Limb (tissue), 2 donors: Measurements from ENCODE around the gene CYP24A1.
A peak's percentile ranks its signal among the peaks of the same experiment; 100 is the strongest.

ENCODE experiments used
- DNase-seq, 2 donors: peaks; one replicate each; pipeline ENCODE4 v3.0.0-alpha.2; 2016; ENCODE audit errors: extremely low spot score in 2 of 2

Gene CYP24A1

GRCh38 chr20:54203281-54203680 is 29.5 kb upstream of the CYP24A1 start:
- DNase-seq = no peak

DNA sequence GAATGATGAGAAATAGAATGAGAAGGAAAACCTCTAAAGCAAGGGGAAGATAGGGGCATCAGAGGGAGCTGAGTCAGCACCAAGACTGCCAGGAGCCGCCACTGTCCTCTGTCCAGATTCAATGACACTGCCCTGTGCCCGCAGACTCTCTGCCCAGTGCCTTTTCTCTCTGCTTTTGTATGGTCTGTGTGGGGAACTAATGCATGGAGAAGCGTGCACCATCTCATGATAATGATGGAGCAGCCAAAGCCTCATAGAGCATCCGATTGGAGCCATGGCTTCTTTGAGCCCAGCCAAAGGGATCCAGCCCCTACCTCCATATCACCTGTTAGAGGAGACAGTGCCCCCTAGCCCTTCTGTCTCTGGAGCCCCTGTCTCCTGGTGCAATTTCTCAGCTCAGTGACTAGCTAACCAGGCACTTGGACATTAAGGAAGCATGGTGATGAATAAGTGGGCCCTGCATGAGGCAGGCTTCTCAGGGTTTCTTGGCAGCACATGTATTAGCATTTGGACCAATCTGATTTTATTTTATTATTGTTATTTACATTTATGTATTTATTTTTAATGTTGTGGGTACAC is 27.6 kb upstream of the CYP24A1 start:
- DNase-seq = no peak

- no peak for DNase-seq
These were observed 26.9 kb upstream of the CYP24A1 start for GRCh38 chr20:54200487-54201267.

- peak; percentile 63 to 85 for DNase-seq
These were observed 26.0 kb upstream of the CYP24A1 start for GRCh38 chr20:54199721-54200176.

DNA sequence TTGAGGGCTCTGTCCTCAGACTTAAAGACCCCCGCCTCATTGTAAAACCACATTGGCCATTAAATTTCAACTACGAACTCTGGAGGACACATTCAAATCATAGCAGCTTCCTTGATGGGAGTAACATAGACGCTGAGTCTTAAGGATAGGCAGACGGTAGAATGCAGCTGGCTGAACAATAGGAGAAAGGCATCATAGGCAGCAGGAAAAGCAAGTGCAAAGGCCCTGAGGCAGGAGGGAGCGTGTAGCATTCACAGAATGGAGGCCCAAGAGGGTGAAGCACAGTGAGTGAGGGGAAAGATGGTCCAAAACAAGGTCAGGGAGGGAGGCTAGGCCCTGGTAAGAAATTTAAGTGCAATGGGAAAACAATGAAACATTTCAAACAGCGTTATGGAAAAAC is 25.5 kb upstream of the CYP24A1 start:
- no peak for DNase-seq

DNA sequence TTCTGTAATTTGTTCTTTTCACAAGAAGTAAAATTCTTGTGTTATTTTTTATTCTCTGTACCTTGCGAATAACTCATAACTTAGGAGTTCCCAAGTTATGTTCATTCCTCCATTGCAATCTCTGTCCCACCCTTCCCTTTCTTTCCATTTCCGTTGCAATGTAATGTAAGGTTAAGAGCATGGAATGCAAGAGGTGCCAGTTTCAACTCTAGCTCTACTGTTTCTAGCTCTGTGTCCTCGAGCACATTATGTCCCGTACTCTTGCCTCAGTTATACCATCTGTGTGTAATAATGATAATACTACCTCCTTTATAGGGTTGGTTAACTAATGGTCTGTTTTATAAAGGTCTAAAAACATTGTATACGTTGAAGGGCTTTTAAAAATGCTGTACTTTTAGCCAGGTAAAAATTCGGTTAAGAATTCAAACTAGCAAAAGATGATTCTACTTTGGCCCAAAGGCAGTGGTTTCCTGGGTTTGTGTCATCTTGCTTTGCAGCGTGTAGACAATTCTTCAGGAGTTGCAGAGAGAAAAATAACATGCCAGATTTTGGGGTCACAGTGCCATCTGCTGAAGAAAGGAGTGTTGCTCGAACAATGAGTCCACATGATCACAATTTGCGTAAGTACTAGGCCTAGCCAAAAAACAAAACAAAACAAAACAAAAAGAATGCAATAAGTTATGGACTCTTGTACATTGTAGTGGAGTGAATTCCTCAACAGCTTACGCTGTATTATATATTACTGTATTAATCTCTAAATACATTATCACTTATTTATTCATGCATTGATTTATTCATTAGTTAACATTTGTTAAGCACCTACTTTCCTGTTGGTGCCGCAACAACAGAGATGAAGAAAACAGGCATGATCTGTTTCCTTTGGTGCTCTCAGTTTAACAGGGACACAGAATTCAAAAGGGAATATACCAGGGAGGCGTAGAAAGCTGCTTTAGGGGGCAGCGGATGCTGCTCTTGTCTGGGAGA is 24.1 kb upstream of the CYP24A1 start:
- DNase-seq = no peak

GRCh38 chr20:54195483-54196472 is 22.0 kb upstream of the CYP24A1 start:
- no peak for DNase-seq

GRCh38 chr20:54194724-54195438 is 21.1 kb upstream of the CYP24A1 start:
- peak in 1 of 2 donors; percentile 32 for DNase-seq

DNA sequence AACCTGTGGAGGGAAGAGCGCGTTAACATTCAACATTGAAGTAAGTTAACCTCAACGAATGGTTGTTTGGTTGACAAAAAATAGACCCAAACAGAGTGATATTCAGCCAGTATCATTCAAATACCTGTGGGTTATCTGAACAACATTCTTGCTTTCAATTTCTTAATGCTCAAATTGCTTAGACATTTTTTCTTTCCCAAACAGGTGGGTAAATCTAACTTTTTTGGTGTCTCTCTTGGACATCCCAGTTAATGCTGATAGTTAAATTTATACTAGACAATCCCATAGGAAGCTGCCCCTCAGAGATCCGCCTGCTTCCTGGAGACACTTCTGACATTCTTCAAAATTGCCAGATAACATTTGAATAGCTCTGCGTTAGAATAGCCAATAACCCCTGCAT is 20.0 kb upstream of the CYP24A1 start:
- no peak for DNase-seq

- peak in 1 of 2 donors; percentile 60 for DNase-seq
These were observed 16.4 kb upstream of the CYP24A1 start for GRCh38 chr20:54190217-54190616.

GRCh38 chr20:54189630-54190029 is 15.8 kb upstream of the CYP24A1 start:
- DNase-seq = no peak

DNA sequence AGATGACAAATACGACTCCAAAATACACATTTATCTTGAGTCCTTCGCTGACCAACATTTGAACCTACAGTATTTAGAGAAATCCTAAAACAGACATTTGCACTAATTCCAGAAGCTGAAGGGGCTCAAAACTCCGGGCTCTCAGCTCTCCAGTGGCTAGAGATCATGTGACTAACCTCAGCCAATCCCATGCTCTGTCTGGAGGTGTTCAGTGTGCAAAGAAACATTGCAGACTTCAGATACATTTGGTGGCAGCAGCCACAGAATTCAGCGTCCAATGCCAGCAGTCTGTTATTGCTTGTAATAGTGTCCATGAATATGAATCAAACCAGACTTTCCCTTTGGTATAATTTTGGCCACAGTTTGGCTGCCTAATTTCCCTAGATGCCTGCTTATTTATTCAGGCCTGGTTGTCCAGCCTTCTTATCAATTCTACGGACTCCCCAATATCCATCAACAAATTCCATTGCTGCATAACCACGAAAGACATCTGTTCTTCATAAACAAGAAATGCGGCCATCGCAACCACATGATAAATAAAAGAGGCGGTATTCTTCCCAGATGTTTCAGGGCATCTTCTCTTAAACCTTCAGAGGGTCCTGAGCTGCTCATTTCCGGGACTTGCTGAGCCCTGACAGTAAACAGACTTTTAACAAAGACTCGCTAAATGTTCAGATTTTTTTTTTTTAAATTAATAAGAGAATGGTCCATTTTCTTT is 14.5 kb upstream of the CYP24A1 start:
- peak in 1 of 2 donors; percentile 40 for DNase-seq

- DNase-seq = no peak
These were observed 11.3 kb upstream of the CYP24A1 start for GRCh38 chr20:54184904-54185626.

DNA sequence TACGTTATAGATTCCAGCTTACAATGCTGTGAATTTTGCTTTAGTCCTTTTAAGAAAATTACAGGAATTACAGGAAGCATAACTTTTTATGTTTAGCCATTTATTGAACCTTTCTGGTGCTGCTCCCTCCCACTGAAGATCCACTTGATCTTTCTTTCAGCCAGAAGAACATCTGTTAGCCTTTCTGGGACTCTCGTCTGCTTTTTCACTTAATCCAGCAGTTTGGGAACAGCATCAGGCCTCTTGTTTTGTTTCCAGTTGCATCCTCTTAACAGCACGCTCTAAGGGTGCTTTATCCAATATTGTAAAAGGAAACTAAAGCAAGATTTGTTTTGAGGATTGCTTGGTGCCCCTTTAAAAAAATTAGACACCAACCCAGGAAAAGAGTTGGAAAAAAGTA is 10.3 kb upstream of the CYP24A1 start:
- DNase-seq = no peak

GRCh38 chr20:54180931-54181330 is 7.1 kb upstream of the CYP24A1 start:
- no peak for DNase-seq

DNA sequence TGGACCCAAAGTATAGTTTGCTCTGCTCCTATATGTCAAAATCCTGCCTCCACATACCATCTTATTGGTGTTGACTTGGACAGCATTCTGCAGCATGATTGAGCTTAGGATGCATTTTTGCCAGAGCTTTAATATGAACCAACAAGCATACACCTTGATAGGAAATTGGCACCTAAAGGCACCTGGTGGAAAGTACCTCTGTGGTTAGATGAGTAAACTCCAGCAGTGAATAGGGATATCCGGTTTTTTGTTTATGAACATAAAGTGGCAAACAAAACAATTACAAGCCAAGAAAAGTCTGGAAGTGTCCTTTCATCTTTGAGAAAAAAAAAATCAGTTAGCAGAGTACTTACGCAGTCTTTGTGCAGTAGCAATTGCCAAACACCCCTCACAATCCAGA is 6.2 kb upstream of the CYP24A1 start:
- DNase-seq = no peak

DNA sequence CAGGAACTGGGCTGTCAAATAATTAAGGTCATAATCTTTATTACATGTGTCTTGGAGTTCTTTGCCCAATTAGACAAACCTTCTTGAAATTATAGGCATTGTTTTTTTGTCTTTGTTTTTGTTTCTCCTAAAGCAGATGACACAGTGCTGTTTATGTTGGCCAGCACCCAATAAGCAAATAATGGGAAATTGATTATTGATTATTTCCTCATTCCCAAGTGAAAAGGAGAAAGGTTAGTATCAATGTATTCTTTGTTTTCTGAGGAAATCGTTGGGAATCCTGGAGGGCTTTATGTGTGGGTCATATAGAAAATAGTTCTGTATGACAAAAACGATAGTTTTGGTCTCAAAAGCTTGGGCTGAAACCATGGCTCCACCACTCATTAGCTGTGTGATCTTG is 4.5 kb upstream of the CYP24A1 start:
- DNase-seq = no peak

GRCh38 chr20:54177378-54177777 is 3.6 kb upstream of the CYP24A1 start:
- no peak for DNase-seq

GRCh38 chr20:54176610-54177009 is 2.8 kb upstream of the CYP24A1 start:
- no peak for DNase-seq
